ENCODE measurements around the gene ATP13A3.
"Not testable (repeated sequence)": the region's sequence is repeated elsewhere in the genome, so short reads cannot be mapped to it uniquely, and the experiment has no call there.

The ATP13A3 gene

DNA sequence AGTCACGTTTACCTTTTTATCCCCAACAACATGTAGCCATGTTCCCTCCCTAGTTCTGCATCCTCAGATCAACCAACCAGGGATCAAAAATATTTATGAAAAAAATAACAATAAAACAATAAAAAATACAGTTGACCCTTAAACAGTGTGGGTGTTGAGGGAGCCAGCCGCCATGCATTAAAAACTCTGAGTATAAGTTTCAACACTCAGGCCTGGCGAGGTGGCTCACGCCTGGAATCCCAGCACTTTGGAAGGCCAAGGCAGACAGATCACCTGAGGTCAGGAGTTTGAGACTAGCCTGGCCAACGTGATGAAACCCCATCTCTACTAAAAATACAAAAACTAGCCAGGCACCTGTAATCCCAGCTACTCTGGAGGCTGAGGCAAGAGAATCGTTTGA lies 12.7 kb upstream of the ATP13A3 start:
- H3K9ac ChIP-seq (ENCODE audit: low read length in 2 of 2); H3K27me3 ChIP-seq (ENCODE audit: control insufficient read depth in 1 of 2, insufficient read depth in 2 of 2, low read length in 2 of 2); H3K27ac ChIP-seq (ENCODE audit: low read length); H3K4me3 ChIP-seq (ENCODE audit: low read length in 2 of 2); H3K36me3 ChIP-seq (ENCODE audit: control insufficient read depth in 2 of 2, insufficient read depth in 2 of 2, low read length in 2 of 2); H3K9me3 ChIP-seq (ENCODE audit: control insufficient read depth in 2 of 2, low read length in 2 of 2); H3K4me1 ChIP-seq (ENCODE audit: control insufficient read depth, insufficient read depth, low read length): not testable (repeated sequence)

DNA sequence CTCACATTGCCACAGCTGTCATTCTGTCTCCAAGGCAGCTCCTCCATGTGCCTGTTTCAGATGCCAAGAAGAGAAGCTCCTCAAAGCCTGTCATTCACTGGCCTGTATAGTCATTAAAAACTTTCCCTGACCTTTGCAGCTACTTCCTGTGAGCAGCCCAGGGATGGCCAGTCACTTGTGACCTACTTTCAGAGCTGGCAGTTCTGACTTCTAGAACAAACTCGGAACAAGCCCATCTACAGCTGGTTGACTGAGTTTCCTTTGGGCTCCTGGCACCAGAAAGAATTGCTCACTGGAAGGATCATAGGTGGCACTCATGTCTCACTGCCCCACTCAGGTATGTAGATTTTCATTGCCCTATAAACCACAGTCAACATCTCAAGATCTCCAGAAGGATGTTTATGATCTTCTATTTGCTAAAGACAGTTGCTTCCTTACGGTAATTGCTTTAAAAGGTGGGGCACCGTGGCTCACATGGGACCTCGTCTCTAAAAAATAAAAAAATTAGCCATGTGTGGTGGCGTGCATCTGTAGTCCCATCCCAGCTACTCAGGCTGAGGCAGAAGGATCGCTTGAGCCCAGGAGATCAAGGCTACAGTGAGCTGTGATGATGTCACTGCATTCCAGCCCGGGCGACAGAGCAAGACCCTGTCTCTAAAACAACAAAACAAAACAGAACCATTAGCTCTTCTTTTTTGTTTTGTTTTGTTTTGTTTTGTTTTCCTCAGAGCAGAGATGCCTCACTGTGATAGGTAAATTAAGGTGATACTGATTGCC lies 11.2 kb upstream of the ATP13A3 start:
- no peak overlapping the region for H3K9ac ChIP-seq (ENCODE audit: low read length in 2 of 2)
- no peak overlapping the region for H3K27ac ChIP-seq (ENCODE audit: low read length)
- H3K4me3 ChIP-seq (ENCODE audit: low read length in 2 of 2), result no peak overlapping the region
- H3K4me1 ChIP-seq (ENCODE audit: control insufficient read depth, insufficient read depth, low read length), result no peaks in the 10 kb centered on the region
- no peaks in the 10 kb centered on the region for H3K9me3 ChIP-seq (ENCODE audit: control insufficient read depth in 2 of 2, low read length in 2 of 2)
- no peaks in the 10 kb centered on the region for H3K36me3 ChIP-seq (ENCODE audit: control insufficient read depth in 2 of 2, insufficient read depth in 2 of 2, low read length in 2 of 2)
- no peaks in the 10 kb centered on the region for H3K27me3 ChIP-seq (ENCODE audit: control insufficient read depth in 1 of 2, insufficient read depth in 2 of 2, low read length in 2 of 2)

DNA sequence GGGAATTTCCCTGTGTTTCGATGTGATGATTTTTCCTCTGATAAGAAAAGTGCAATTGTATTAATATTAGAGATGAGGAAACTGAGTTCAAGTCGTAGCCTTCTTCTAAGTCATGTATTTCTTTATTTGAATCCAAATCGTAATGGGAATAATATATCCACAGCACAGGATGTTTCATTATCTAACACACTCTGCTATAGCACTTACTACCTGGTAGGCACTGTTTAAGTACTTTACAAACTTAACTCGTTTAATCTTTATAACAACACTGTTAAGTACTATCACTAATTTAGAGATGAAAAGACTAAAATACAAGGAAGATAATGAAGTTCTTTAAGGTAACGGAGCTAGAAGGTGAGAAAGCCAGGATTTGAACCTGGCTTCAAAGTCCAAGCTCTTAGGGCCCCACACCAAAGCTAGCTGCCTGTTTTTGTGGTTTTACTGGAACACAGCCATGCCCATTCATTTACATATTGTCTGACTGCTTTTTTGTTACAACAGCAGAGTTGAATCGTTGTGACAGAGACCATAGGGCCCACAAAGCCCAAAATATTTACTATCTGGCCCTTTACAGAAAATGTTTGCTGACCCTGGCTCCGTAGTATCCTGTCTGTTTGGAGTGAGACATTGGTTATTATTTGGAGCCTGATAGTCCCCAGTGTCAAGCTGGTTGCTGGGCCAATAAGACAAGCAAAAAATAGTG lies 9.6 kb upstream of the ATP13A3 start:
- H3K27ac ChIP-seq (ENCODE audit: low read length), result no peak overlapping the region
- H3K4me3 ChIP-seq (ENCODE audit: low read length in 2 of 2), result no peak overlapping the region
- H3K9ac ChIP-seq (ENCODE audit: low read length in 2 of 2), result no peak overlapping the region
- H3K27me3 ChIP-seq (ENCODE audit: control insufficient read depth in 1 of 2, insufficient read depth in 2 of 2, low read length in 2 of 2), result no peaks in the 10 kb centered on the region
- H3K36me3 ChIP-seq (ENCODE audit: control insufficient read depth in 2 of 2, insufficient read depth in 2 of 2, low read length in 2 of 2), result no peaks in the 10 kb centered on the region
- H3K4me1 ChIP-seq (ENCODE audit: control insufficient read depth, insufficient read depth, low read length), result no peaks in the 10 kb centered on the region
- no peaks in the 10 kb centered on the region for H3K9me3 ChIP-seq (ENCODE audit: control insufficient read depth in 2 of 2, low read length in 2 of 2)

DNA sequence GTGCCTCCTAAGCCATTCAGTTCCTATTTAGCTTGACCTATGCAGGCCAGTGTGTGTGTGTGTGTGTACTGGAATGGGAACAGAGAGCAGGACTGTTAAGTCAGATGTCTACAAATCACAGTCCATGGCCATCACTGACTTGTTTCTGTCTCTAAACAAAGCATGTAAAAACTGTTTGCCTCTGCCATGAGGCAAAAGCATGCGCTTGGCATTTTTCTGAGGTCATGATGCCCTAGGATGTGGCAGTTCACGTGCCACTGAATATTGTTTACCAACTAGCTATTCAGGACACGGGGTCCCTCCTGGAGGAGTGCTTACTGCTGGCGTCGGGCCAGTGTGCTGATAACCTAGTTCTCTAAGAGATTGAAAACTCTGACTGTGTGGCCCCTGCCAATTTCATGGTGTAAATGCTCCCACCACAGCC lies 8.2 kb upstream of the ATP13A3 start:
- no peak overlapping the region for H3K4me3 ChIP-seq (ENCODE audit: low read length in 2 of 2)
- H3K9me3 ChIP-seq (ENCODE audit: control insufficient read depth in 2 of 2, low read length in 2 of 2), result no peaks in the 10 kb centered on the region
- H3K27ac ChIP-seq (ENCODE audit: low read length), result no peak overlapping the region
- H3K4me1 ChIP-seq (ENCODE audit: control insufficient read depth, insufficient read depth, low read length), result no peaks in the 10 kb centered on the region
- no peaks in the 10 kb centered on the region for H3K27me3 ChIP-seq (ENCODE audit: control insufficient read depth in 1 of 2, insufficient read depth in 2 of 2, low read length in 2 of 2)
- no peak overlapping the region for H3K9ac ChIP-seq (ENCODE audit: low read length in 2 of 2)
- H3K36me3 ChIP-seq (ENCODE audit: control insufficient read depth in 2 of 2, insufficient read depth in 2 of 2, low read length in 2 of 2), result no peaks in the 10 kb centered on the region

DNA sequence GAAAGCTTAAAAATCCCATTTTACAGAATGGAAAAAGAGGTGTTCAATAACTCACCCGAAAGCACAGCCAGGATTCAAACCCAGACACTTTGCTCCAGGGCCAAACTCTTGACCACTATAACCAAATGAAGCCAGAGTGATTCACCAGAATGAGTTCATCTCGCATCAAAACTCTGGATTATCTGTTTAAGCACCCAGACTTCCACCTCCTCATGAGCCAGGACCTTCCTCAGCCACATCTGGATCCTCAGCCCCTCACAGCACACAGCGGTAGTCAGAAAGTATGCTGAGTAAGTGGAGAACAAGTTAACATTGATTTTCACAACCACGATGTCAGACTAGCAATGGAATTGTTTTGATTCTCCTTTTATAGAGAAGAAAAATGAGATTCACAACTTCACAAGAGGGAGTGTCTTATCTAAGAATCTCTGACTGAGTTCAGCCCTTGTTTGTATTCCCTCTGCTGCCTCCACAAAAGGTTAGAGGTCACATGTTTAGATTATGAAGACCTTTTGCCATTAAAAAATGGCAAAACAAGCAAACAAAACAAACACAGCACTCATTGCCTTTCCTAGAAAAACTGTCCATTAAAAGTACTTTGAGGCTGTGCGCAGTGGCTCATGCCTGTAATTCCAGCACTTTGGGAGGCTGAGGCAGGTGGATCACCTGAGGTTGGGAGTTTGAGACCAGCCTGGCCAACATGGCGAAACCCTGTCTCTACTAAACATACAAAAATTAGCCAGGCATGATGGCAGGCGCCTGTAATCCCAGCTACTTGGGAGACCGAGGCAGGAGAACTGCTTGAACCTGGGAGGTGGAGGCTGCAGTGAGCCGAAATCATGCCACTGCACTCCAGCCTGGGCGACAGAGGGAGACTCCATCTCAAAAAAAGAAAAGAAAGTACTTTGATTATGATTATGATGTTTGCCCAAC lies 7.5 kb upstream of the ATP13A3 start:
- not testable (repeated sequence) for H3K4me3 ChIP-seq (ENCODE audit: low read length in 2 of 2); H3K27ac ChIP-seq (ENCODE audit: low read length); H3K9me3 ChIP-seq (ENCODE audit: control insufficient read depth in 2 of 2, low read length in 2 of 2); H3K27me3 ChIP-seq (ENCODE audit: control insufficient read depth in 1 of 2, insufficient read depth in 2 of 2, low read length in 2 of 2); H3K9ac ChIP-seq (ENCODE audit: low read length in 2 of 2); H3K36me3 ChIP-seq (ENCODE audit: control insufficient read depth in 2 of 2, insufficient read depth in 2 of 2, low read length in 2 of 2); H3K4me1 ChIP-seq (ENCODE audit: control insufficient read depth, insufficient read depth, low read length)

DNA sequence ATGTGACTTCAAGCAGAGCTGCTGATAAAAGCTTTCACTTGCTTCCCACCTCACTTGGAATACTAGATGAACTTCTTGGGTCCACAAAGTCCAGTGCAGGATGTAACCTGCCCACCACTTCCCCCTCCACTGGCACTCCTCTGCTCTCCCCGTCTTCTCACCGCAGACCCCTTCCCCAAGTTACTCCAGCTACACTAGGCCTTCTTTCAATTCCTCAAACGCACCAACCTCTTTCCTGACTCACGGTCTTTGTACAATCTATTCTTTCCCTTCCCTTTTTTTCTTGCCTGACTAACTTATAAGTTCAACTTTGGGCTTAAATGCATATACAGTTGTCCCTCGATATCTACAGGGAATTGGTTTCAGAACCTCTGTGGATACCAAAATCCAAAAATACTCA lies 5.2 kb upstream of the ATP13A3 start:
- Histone ChIP-seq H3K4me3 (ENCODE audit: low read length in 2 of 2) (no peak overlapping the region), H3K36me3 (ENCODE audit: control insufficient read depth in 2 of 2, insufficient read depth in 2 of 2, low read length in 2 of 2) (no peaks in the 10 kb centered on the region), H3K9me3 (ENCODE audit: control insufficient read depth in 2 of 2, low read length in 2 of 2) (no peaks in the 10 kb centered on the region), H3K4me1 (ENCODE audit: control insufficient read depth, insufficient read depth, low read length) (peaks cover 6% of the 10 kb centered on the region), H3K27ac (ENCODE audit: low read length) (no peak overlapping the region), H3K9ac (ENCODE audit: low read length in 2 of 2) (no peak overlapping the region), H3K27me3 (ENCODE audit: control insufficient read depth in 1 of 2, insufficient read depth in 2 of 2, low read length in 2 of 2) (no peaks in the 10 kb centered on the region)

DNA sequence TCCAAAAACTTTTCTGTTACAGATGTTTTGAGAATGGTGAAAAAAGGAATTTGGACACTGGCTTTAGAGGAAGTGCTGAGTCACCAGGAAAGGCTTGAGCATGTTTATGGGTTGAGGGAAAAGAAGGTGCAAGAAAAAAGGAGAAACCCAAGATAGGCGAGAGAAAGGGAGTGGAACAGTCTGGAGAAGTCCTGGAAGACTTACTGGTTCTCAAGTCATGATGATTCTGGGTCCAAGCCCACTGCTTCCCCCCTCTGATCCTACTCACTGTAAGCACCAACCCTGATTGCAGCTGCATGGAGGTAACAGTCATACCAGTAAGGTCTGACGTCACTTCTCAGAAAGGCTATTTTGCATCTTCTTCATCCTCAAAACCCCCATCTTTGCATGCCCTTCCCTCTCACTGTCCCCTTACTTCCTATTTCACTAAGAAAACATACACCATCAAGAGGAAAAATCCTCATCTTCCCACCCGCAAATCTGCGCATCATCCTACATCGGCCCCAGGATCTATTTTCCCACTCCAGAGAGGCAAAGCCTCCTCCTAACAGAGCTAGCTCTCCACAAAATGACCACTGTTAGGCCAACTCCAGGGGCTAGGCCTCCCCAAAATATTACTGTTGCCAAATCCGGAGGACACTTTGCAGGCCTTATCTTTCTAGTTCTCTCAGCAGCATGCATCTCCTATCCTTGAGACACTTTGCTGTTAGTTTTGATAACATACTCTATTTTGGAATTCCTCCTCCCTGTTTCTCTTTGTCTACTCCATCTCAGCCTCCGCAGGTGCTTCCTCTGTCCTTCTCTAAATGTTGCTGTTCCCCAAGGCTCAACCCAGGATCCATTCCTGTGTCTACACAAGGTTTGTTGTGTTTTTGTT lies 3.2 kb upstream of the ATP13A3 start:
- no peak overlapping the region for H3K4me3 ChIP-seq (ENCODE audit: low read length in 2 of 2)
- H3K9ac ChIP-seq (ENCODE audit: low read length in 2 of 2), result no peak overlapping the region
- H3K9me3 ChIP-seq (ENCODE audit: control insufficient read depth in 2 of 2, low read length in 2 of 2), result no peaks in the 10 kb centered on the region
- H3K27ac ChIP-seq (ENCODE audit: low read length), result no peak overlapping the region
- H3K4me1 ChIP-seq (ENCODE audit: control insufficient read depth, insufficient read depth, low read length), result peaks cover 14% of the 10 kb centered on the region
- no peaks in the 10 kb centered on the region for H3K36me3 ChIP-seq (ENCODE audit: control insufficient read depth in 2 of 2, insufficient read depth in 2 of 2, low read length in 2 of 2)
- H3K27me3 ChIP-seq (ENCODE audit: control insufficient read depth in 1 of 2, insufficient read depth in 2 of 2, low read length in 2 of 2), result no peaks in the 10 kb centered on the region

DNA sequence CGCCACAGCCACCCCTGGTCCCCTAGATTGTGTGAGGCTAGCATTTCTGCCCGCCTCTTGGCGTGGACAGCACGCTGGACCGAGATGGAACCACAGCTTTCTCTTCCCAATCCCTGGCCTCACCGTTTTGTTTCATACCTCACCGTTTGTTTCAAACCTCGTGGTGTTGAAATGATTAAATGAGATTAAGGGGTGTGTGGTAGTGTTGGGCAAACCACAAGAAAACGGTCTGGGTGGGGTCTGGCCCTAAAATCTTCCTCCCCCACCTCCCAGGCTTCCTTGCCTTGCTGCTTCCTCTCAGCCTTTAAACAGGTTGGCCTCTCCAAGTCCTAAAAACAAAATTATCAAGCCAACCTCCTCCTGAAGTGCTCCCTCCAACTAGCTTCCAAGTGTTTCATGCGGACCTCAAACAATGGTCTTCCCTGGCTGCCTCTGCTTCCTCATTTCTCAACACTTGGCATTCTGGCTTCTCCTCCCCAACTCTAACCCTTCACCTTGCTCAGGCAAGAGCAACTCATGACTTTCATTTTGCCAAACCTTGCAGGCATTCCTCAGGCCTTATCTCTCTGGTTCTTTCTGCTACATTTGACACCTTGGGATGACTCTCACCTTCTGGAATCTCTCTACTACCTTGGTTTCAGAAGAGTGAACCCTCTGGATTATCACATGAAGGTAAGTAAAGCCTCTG lies 1.4 kb upstream of the ATP13A3 start:
- H3K9ac ChIP-seq (ENCODE audit: low read length in 2 of 2), result no peak overlapping the region
- peaks cover 15% of the 10 kb centered on the region for H3K4me1 ChIP-seq (ENCODE audit: control insufficient read depth, insufficient read depth, low read length)
- H3K9me3 ChIP-seq (ENCODE audit: control insufficient read depth in 2 of 2, low read length in 2 of 2), result no peaks in the 10 kb centered on the region
- no peaks in the 10 kb centered on the region for H3K27me3 ChIP-seq (ENCODE audit: control insufficient read depth in 1 of 2, insufficient read depth in 2 of 2, low read length in 2 of 2)
- H3K36me3 ChIP-seq (ENCODE audit: control insufficient read depth in 2 of 2, insufficient read depth in 2 of 2, low read length in 2 of 2), result no peaks in the 10 kb centered on the region
- peak overlapping the region; percentile 86 to 94 for H3K4me3 ChIP-seq (ENCODE audit: low read length in 2 of 2)
- H3K27ac ChIP-seq (ENCODE audit: low read length), result no peak overlapping the region

DNA sequence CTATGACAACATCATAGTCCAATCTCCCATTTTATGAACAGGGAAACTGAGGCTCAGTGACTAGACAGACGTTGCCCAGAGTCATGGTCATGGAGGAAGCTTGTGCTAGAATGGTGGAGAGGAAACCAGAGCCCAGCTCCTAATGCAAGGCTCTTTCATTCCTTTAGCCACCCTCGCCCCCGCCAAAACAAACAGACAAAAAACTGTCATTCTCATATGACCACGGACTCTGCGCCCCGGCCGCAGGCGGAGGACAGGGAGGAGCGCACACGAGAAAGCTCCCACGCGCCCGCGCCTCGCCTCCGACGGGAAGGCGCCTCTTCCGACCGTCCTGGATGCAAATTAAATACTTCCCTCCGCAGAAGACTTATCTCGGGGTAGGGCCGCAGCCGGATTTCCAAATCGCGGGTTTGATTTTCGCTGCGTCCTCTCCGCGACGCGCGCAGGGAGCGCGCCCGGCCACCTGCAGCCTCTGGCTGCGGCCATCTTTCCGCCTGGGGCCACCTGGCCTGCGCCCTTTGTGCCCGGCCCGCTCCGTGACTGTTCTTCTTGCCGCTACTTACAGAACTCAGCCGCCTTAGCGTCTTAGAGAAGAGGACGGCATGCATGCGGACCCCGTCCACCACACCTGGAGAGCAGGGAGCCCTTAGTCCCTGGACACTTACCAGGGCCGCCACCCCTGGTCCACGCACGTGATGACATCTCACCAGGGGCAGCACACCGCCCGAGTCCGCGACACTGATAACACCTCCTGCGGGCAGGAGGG lies 670 bp upstream of the ATP13A3 start:
- H3K4me3 ChIP-seq (ENCODE audit: low read length in 2 of 2), result peak overlapping the region; percentile 86 to 94
- H3K27me3 ChIP-seq (ENCODE audit: control insufficient read depth in 1 of 2, insufficient read depth in 2 of 2, low read length in 2 of 2), result no peaks in the 10 kb centered on the region
- H3K27ac ChIP-seq (ENCODE audit: low read length), result no peak overlapping the region
- H3K9ac ChIP-seq (ENCODE audit: low read length in 2 of 2), result peak overlapping the region; percentile 66 to 72
- no peaks in the 10 kb centered on the region for H3K9me3 ChIP-seq (ENCODE audit: control insufficient read depth in 2 of 2, low read length in 2 of 2)
- H3K4me1 ChIP-seq (ENCODE audit: control insufficient read depth, insufficient read depth, low read length), result peaks cover 15% of the 10 kb centered on the region
- H3K36me3 ChIP-seq (ENCODE audit: control insufficient read depth in 2 of 2, insufficient read depth in 2 of 2, low read length in 2 of 2), result no peaks in the 10 kb centered on the region

Data from stomach smooth muscle (tissue), 2 donors.